Measurements from ENCODE around the gene TMEM120B.

Gene TMEM120B

GRCh38 chr12:121810234-121810817 lies 97.8 kb downstream of the TMEM120B start:
- Mint-ChIP-seq H3K27me3 (no peaks in the 10 kb centered on the region), H3K4me3 (peak overlapping the region; percentile 85), H3K27ac (peak overlapping the region; percentile 91), H3K36me3 (ENCODE audit: low read depth) (peaks cover 91% of the 10 kb centered on the region), H3K4me1 (ENCODE audit: low read depth) (peaks cover 67% of the 10 kb centered on the region), H3K9me3 (no peaks in the 10 kb centered on the region)
- DNase-seq: no peak

- H3K4me1 Mint-ChIP-seq (ENCODE audit: low read depth): peaks cover 66% of the 10 kb centered on the region
- DNase-seq: no peak
- H3K9me3 Mint-ChIP-seq: no peaks in the 10 kb centered on the region
- no peaks in the 10 kb centered on the region for H3K27me3 Mint-ChIP-seq
- H3K36me3 Mint-ChIP-seq (ENCODE audit: low read depth): peaks cover 91% of the 10 kb centered on the region
- H3K27ac Mint-ChIP-seq: peak overlapping the region; percentile 91
- H3K4me3 Mint-ChIP-seq: peak overlapping the region; percentile 85
These were observed 98.4 kb downstream of the TMEM120B start for GRCh38 chr12:121810833-121811433.

- Mint-ChIP-seq H3K9me3 (no peaks in the 10 kb centered on the region), H3K4me3 (peak overlapping the region; percentile 85), H3K36me3 (ENCODE audit: low read depth) (peaks cover 91% of the 10 kb centered on the region), H3K27me3 (no peaks in the 10 kb centered on the region), H3K4me1 (ENCODE audit: low read depth) (peaks cover 59% of the 10 kb centered on the region), H3K27ac (peak overlapping the region; percentile 91)
- DNase-seq: peak; percentile 86
These were observed 99.1 kb downstream of the TMEM120B start for GRCh38 chr12:121811434-121812319.

GRCh38 chr12:121812320-121812871 lies 99.8 kb downstream of the TMEM120B start:
- Mint-ChIP-seq H3K36me3 (ENCODE audit: low read depth) (peaks cover 91% of the 10 kb centered on the region), H3K9me3 (no peaks in the 10 kb centered on the region), H3K27me3 (no peaks in the 10 kb centered on the region), H3K4me3 (peak overlapping the region; percentile 85), H3K27ac (peak overlapping the region; percentile 81), H3K4me1 (ENCODE audit: low read depth) (peaks cover 52% of the 10 kb centered on the region)
- DNase-seq: peak; percentile 72

DNA sequence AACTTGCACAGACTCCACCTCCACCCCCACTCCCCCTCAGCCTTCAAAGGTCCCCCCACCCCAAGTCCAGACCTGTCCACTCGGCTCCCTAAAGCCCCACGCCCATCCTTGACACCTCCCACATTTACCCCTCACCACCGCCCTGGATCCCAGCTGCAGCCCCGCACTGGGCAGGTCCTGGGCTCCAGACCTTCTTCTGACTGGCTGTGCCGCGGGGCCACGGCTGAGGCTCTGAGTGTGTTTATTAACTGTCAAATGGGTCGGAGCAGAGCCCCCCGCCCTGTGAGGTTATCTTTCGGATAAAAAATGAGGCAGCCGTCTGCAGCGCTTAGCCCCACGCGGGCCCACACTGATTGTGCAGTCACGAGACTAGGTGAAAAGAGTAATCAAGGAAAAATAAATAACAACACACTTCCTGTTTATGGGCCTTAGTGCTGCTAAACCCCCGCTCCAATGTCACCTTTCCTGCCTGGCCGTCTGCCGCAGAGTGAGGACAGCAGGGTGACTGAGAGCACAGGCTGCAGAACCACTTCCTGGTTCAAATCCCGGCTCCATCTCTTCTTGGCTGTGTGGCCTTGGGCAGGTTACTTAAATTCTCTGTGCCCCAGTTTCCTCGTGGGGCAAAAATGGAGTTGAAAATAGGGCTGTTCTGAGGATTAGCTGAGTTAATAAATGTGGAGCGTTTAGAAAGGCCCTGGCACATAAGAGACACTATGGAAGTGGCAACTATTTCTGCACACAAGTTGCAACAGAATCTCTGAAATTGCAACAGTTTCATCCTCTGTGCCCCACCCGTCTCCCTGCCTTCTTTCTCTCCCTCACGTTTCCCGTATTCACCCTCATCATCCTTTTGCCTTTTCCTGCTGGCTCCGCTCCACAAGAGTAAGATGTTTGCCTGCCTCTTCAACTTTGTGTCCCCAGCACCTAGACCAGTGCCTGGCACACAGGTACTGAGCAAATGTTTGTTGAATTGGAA lies 100.7 kb downstream of the TMEM120B start:
- H3K4me1 Mint-ChIP-seq (ENCODE audit: low read depth): peaks cover 47% of the 10 kb centered on the region
- peak overlapping the region; percentile 85 for H3K4me3 Mint-ChIP-seq

DNA sequence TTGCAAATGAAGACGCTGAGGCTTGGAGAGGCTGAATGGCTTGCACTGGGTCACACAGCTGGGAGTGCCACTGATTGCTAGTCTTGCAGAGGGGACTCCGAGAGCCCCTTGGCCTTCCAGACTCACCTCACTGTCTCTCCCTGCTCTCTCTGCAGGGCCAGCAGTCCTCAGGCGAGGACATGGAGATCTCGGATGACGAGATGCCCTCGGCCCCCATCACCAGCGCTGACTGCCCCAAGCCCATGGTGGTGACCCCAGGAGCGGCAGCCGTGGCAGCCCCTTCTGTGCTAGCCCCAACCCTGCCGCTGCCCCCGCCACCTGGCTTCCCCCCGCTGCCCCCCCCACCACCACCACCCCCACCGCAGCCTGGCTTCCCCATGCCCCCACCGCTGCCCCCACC lies 101.4 kb downstream of the TMEM120B start:
- Mint-ChIP-seq H3K27ac (peak overlapping the region; percentile 81), H3K27me3 (no peaks in the 10 kb centered on the region), H3K9me3 (no peaks in the 10 kb centered on the region), H3K4me3 (peak overlapping the region; percentile 85), H3K4me1 (ENCODE audit: low read depth) (peaks cover 43% of the 10 kb centered on the region), H3K36me3 (ENCODE audit: low read depth) (peaks cover 89% of the 10 kb centered on the region)
- DNase-seq: no peak

More for the DNA sequence above, 100.7 kb downstream of the TMEM120B start:
- peaks cover 91% of the 10 kb centered on the region for H3K36me3 Mint-ChIP-seq (ENCODE audit: low read depth)
- no peak for DNase-seq
- no peaks in the 10 kb centered on the region for H3K27me3 Mint-ChIP-seq
- H3K27ac Mint-ChIP-seq: peak overlapping the region; percentile 81
- H3K9me3 Mint-ChIP-seq: no peaks in the 10 kb centered on the region

DNA sequence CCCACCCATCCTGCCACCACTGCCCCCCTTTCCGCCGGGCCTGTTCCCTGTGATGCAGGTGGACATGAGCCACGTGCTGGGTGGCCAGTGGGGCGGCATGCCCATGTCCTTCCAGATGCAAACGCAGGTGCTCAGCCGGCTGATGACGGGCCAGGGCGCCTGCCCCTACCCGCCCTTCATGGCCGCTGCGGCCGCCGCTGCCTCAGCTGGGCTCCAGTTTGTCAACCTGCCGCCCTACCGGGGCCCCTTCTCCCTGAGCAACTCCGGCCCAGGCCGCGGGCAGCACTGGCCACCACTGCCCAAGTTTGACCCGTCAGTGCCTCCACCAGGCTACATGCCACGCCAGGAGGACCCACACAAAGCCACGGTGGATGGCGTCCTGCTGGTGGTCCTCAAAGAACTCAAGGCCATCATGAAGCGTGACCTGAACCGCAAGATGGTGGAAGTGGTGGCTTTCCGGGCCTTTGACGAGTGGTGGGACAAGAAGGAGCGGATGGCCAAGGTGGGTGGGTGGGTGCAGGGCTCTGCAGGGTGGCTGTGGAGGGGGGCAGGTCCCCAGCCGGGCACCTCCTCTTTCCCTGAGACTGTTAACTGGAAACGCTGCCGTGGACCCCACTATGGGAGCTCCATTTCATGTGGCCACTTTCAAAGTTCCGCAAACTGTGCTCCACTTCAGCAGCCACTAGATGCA lies 102.0 kb downstream of the TMEM120B start:
- H3K4me3 Mint-ChIP-seq: no peak overlapping the region
- H3K9me3 Mint-ChIP-seq: no peaks in the 10 kb centered on the region
- peaks cover 89% of the 10 kb centered on the region for H3K36me3 Mint-ChIP-seq (ENCODE audit: low read depth)
- no peak for DNase-seq
- H3K4me1 Mint-ChIP-seq (ENCODE audit: low read depth): peaks cover 38% of the 10 kb centered on the region
- no peaks in the 10 kb centered on the region for H3K27me3 Mint-ChIP-seq
- no peak overlapping the region for H3K27ac Mint-ChIP-seq

DNA sequence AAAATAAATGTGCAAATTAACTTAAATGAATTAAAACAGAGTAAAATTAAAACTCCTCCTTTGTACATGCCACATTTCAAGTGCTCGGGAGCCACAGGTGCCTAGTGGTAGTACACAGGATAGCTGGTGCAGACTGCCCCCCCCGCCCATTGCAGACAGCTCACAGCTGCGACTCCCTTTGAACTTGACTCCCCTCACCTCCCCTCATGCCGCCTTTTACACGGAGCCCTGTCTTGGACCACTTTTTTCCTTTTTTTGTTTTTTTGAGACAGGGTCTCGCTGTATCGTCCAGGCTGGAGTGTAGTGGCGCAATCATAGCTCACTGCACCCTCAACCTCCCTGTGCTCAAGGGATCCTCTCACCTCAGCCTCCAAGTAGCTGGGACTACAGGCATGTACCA lies 102.7 kb downstream of the TMEM120B start:
- DNase-seq: no peak
- Mint-ChIP-seq H3K36me3 (ENCODE audit: low read depth) (peaks cover 90% of the 10 kb centered on the region), H3K4me3 (no peak overlapping the region), H3K9me3 (no peaks in the 10 kb centered on the region), H3K27me3 (no peaks in the 10 kb centered on the region), H3K4me1 (ENCODE audit: low read depth) (peaks cover 34% of the 10 kb centered on the region), H3K27ac (peak overlapping the region; percentile 59)

DNA sequence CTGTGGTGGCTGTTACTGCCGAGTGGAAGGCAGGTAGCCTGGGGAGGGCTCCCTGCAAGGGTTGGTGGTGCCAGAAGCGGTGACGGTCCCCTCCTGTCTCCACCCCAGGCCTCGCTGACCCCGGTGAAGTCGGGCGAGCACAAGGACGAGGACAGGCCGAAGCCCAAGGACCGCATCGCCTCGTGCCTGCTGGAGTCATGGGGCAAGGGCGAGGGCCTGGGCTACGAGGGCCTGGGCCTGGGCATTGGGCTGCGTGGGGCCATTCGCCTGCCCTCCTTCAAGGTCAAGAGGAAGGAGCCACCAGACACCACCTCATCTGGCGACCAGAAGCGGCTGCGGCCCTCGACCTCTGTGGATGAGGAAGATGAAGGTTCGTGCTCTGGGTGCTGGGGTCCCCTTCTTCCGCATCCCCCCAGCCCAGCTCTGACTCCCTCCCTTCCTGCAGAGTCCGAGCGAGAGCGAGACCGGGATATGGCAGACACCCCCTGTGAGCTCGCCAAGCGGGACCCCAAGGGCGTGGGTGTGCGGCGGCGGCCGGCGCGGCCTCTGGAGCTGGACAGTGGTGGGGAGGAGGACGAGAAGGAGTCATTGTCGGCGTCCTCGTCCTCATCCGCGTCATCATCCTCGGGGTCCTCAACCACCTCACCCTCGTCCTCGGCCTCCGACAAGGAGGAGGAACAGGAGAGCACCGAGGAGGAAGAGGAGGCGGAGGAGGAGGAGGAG lies 104.5 kb downstream of the TMEM120B start:
- DNase-seq: no peak
- Mint-ChIP-seq H3K36me3 (ENCODE audit: low read depth) (peaks cover 89% of the 10 kb centered on the region), H3K9me3 (no peaks in the 10 kb centered on the region), H3K4me3 (no peak overlapping the region), H3K4me1 (ENCODE audit: low read depth) (peaks cover 24% of the 10 kb centered on the region), H3K27me3 (no peaks in the 10 kb centered on the region), H3K27ac (peak overlapping the region; percentile 2)

- Mint-ChIP-seq H3K27ac (peak overlapping the region; percentile 50), H3K4me3 (no peak overlapping the region), H3K9me3 (no peaks in the 10 kb centered on the region), H3K4me1 (ENCODE audit: low read depth) (peaks cover 19% of the 10 kb centered on the region), H3K27me3 (no peaks in the 10 kb centered on the region), H3K36me3 (ENCODE audit: low read depth) (peaks cover 89% of the 10 kb centered on the region)
- no peak for DNase-seq
These were observed 105.1 kb downstream of the TMEM120B start for GRCh38 chr12:121817648-121818043.

GRCh38 chr12:121819212-121819949 lies 106.8 kb downstream of the TMEM120B start:
- Mint-ChIP-seq H3K4me3 (no peak overlapping the region), H3K9me3 (no peaks in the 10 kb centered on the region), H3K36me3 (ENCODE audit: low read depth) (peaks cover 86% of the 10 kb centered on the region), H3K27ac (peak overlapping the region; percentile 31), H3K27me3 (no peaks in the 10 kb centered on the region), H3K4me1 (ENCODE audit: low read depth) (peaks cover 5% of the 10 kb centered on the region)
- no peak for DNase-seq

GRCh38 chr12:121820056-121820455 lies 107.5 kb downstream of the TMEM120B start:
- peaks cover 86% of the 10 kb centered on the region for H3K36me3 Mint-ChIP-seq (ENCODE audit: low read depth)
- no peak overlapping the region for H3K4me3 Mint-ChIP-seq
- H3K9me3 Mint-ChIP-seq: no peaks in the 10 kb centered on the region
- H3K27me3 Mint-ChIP-seq: no peaks in the 10 kb centered on the region
- no peak overlapping the region for H3K27ac Mint-ChIP-seq
- H3K4me1 Mint-ChIP-seq (ENCODE audit: low read depth): peaks cover 3% of the 10 kb centered on the region
- DNase-seq: no peak
